ENCODE measurements around the gene MCTP2.

The MCTP2 gene

DNA sequence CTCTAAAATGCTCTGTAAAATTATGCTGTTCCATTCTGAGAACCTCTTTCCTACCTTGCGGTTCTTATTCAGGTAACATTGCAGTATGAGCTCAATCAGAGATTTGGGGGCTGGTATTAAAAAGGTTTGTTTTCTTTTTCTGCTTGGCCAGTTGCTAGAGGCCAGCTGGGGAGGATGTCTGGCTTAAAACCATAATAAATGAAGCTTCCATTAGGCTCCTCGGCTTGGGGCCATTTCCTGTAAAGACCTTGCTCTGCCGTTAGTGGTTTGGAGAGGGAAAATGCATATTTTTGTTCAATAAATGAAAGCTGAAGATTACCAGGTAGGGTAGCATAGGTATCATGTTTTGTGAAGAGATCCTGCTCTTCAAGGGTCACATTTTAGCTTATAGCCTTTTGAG, 55.2 kb downstream of the MCTP2 start:
- no peak for DNase-seq
- intact Hi-C loops (cut with DNase I) = no loop called here

DNA sequence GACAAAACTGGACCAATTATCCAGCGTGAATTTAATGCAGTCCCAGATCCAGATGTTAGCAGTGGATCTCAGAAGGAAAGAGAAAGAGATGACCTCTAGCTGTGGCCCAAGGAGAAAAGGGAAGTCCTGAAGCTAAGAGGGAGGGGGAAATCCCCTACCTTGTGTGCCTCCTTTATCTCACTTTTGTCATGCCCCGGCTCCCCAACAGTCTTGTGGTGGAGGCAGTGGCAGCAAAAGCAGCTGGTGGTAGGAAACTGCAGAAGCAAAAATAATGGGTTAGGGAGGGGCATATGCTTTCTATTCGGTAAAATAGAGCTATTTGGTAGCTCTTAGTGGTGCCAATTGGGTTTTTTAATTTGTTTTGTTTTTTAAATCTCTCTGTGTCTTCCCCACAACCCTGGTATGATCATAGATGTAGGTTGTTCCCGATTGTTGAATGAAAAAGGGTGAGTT, 56.5 kb downstream of the MCTP2 start:
- DNase-seq = peak in 1 of 42 donors; percentile 3
- intact Hi-C loops (cut with DNase I) = no loop called here

DNA sequence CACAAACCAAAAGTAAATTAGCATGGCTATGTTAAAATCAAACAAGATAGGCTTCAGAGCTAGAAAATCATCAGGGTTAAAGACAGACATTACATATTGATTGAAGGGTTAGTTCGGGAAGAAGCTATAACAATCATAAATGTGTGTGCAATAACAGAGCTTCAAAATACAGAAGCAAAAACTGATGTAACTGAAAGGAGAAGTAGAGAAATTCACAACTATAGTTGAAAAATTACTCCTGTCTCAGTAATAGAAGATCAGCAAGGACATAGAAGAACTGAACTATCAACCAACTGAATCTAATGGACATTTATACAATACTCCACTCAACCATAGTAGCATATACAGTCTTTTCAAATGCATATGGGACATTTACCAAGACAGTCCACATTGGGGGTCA, 59.4 kb downstream of the MCTP2 start:
- intact Hi-C loops (cut with DNase I) = no loop called here
- no peak for DNase-seq

DNA sequence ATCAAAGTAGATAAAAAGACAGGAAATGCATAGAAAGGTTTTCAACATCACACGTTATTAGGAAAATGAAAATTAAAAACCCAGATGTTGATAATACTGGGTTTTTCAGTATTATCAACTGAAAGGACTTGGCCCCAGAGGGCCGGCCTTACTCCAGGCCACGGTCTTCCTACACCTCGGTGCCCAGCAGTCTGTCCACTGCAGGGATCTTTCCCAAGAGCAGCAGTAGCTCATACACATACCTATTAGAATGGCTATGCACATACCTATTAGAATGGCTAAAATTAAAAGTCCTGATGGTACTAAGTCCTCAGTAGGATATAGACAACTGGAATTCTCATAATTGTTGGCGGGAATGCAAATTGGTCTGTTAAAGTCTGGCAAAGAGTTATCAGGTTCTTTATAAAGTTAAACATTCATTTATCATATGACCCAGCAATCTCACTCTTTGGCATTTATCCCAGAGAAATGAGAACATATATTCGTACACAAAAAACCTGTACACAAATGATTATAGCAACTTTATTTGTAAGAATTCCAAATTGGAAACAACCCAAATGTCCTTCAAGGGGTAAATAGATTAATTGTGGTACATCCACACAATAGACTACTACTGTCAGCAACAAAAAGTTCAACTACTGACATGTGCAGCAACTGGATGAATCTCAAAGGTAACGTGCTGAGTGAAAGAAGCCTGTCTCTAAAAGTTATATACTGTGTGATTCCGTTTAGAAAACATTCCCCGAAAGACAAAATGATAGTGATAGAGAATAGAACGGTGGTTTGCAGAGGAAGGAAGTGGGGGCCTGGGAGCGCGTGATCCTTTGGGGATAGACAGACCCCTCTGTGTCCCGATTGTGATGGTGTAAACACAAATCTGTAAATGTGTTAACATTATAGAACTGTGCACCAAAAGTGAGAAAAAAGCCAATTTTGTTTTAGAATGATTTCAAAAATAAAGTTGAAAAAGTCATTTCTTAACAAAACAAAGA, 62.3 kb downstream of the MCTP2 start:
- intact Hi-C loops (cut with DNase I) = no loop called here
- no peak for DNase-seq

DNA sequence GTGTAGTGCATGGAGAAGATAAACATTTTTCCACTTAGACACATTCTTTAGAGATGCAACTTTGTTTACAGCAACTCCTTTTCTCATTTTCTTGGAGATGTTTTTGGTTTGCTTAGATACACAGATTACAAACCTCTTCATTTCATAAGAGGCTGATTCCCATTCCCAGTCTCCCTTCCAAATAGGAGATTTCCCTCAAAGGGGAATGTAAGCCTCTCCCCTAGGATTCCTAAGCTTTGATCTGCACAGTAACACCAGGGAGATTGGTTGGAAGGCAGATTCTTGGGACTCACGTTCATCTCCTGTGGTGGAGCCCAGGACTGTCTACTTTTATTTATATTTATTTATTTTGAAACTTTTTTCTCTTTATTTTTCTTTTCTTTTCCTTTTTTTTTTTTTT, 63.2 kb downstream of the MCTP2 start:
- no peak for DNase-seq
- intact Hi-C loops (cut with DNase I) = no loop called here

GRCh38 chr15:94295275-94295674, 63.9 kb downstream of the MCTP2 start:
- intact Hi-C loops (cut with DNase I) = no loop called here
- no peak for DNase-seq

DNA sequence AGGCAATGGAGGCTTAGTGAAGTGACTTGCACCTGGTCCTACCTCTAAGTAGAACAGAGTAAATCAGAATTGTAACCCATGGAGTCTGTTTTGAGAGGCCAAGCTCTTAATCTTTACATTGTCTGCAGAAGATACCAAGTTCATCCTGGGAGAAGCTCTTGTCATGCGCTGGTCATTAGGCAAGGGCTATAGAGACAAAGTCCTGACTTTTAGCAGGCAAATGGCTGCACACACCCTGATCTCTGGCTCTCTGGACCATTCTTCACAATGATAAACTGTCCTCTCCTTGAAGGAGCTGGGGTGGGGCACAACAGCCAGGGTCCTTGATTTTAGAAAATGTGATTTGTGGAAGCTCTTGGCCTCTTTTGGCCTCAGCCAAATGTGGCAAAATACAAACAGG, 65.4 kb downstream of the MCTP2 start:
- intact Hi-C loops (cut with DNase I) = no loop called here
- DNase-seq = no peak

GRCh38 chr15:94297558-94297957, 66.2 kb downstream of the MCTP2 start:
- DNase-seq = no peak
- intact Hi-C loops (cut with DNase I) = no loop called here

GRCh38 chr15:94298364-94298763, 67.0 kb downstream of the MCTP2 start:
- intact Hi-C loops (cut with DNase I) = no loop called here
- DNase-seq = no peak

GRCh38 chr15:94300612-94301011, 69.3 kb downstream of the MCTP2 start:
- intact Hi-C loops (cut with DNase I) = no loop called here
- DNase-seq = no peak

GRCh38 chr15:94305133-94305532, 73.8 kb downstream of the MCTP2 start:
- no peak for DNase-seq
- intact Hi-C loops (cut with DNase I) = no loop called here

DNA sequence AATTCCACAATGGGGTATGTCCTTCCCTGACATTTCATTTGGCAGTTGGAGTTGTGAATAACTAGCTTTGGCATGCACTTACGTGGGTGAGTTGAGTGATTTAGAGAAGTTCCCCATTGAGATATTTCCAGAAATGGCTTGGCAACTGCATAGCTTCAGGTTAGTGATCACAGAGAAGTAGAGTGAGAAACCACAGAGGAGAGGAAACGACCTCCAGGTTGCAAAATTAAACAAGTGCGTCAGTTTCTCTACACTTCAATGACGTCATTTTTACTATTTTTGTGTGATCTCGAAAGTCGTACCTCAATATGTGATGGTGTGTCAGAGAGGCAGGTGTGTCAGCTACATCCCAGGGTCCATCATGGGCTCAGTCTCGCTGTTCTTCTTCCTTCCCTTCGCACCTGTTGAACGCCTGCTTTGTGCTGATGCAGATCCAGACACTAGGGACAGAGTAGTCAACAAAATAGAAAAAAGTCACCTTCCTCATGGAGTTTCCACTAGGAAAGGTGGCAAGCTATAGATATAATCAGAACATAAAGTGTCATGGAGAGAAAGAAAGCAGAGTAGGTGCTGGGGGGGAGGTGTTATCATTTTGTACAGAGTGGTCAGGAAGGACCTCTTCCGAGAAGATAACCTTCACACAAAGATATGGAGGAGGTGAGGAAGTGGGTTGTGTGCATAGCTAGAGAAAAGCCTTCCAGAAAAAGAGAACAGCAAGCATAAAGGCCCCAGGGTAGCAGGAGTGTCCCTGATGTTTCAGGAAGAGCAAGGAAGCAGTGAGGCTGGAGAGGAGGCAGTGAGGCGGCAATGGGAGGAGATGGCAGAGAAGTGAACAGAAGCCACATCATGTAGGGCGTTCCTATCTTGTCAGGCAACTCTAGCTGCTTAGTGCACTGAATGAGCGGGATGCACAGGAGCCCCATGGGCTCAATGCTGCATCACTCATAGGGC, 75.6 kb downstream of the MCTP2 start:
- DNase-seq = no peak
- intact Hi-C loops (cut with DNase I) = no loop called here

- DNase-seq = no peak
- intact Hi-C loops (cut with DNase I) = no loop called here
These were observed 81.6 kb downstream of the MCTP2 start for GRCh38 chr15:94312946-94313345.

DNA sequence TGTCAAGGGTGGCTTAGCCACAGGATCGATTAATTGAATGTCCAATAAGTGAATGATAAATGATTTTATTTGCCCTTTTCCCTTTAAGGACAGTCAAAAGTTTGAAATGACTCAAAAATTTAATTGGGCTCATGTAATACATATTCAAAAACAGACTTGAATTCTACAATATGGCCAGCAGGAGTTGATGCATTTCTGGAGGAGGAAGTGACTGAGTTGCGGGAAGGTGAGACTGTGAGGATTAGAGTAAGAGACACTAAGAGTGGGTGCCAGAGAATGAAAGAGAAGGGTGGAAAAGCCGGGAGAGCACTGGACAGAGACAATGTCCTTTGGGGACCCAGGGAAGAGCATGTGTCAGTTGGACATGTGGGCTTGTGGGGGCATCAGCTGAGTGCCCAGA, 83.3 kb downstream of the MCTP2 start:
- DNase-seq = no peak
- intact Hi-C loops (cut with DNase I) = no loop called here

GRCh38 chr15:94317211-94317610, 85.8 kb downstream of the MCTP2 start:
- intact Hi-C loops (cut with DNase I) = no loop called here
- DNase-seq = no peak

DNA sequence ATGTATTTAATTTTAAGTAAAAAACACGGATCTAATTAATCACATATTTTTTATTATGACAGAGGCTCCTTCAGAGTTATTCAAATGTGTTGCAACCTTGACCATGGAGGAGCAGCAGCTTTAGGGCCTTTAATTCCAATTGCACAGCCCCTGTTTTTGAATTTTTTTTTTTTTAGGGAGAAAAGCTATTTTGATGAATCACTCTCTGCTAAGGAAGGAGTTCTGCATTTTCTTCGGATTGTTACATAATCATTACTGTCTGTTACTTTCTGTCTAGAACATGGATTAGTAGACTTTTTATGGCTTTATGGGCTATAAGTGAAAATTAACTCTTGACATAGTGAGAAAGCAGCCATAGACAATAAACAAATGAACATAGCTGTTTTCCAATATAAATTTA, 90.8 kb downstream of the MCTP2 start:
- DNase-seq = no peak
- intact Hi-C loops (cut with DNase I) = loop anchor here (5.0 kb wide), 1 partner anchor 155 kb away; no protein-coding TSS in a partner anchor

DNA sequence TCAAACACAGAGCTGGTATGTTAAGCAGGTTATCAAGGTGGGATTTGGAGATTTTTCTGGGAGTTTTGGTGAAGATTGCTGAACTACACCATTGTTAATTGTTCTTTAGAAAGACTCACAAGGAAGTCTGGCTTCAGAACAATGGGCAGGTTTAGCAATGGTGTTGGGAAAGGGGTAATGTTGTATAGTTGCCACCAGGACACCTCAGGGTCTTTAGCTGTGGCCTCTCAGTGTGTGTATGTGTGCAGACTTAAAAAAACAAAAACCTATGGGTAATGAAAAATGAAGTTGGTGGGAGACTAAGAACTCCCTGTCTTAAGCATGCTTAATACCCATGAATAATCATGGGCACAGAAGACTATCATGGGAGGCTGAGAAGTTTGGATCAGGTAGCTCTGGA, 91.7 kb downstream of the MCTP2 start:
- DNase-seq = no peak
- intact Hi-C loops (cut with DNase I) = loop anchor here (5.0 kb wide), 1 partner anchor 156 kb away; no protein-coding TSS in a partner anchor

DNA sequence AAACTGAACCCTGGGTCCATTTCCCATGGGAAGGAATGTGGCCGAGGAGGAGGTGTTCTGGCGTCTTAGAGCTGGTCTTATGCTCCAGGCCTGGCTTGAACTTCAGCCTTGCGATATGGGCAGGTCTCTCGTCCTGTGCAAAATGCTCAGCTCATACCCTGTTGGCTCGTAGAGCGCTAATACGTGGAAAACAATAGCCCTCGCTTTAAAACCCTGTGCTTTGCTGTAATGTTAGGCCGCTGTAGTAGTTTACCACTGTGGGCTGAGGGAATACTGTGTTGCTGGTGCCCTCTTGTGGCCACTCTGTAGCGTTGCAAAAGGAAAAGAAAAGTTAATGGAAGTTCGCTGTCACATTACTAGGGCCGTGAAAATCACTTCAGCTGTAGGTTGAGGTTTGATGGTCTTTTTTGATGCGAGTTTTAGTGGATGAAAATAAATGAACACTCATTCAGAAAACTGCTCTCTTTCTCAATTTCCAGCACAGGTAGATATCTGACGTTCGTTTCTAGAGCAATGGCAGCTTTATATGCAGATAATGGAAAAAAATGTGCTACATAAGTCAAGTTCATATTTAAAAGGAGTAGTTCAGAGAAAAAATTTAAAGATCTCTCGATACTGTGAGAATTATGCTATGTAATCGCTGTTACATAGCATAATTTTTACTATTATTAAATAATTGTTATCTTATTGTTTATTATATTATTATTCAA, 92.9 kb downstream of the MCTP2 start:
- intact Hi-C loops (cut with DNase I) = loop anchor here (5.0 kb wide), 1 partner anchor 157 kb away; no protein-coding TSS in a partner anchor
- peak in 37 of 42 donors; percentile 4 to 81 (median 53) for DNase-seq

Measured in head of caudate nucleus (tissue), 42 donors.